Stimulated activated CD4-positive, alpha-beta T cell treated with anti-CD3 and anti-CD28 coated beads, TNF-alpha, amount 100 ng/mL, for 4 hours (primary cell): ENCODE data around the gene ZNF628.

Source experiments
- DNase-seq, 3 experiments: peaks; one replicate each; pipeline ENCODE4 v3.0.0-alpha.2; 2020; ENCODE audit warnings: low read depth in 3 of 3

Gene ZNF628

GRCh38 chr19:55465460-55466240, 10.8 kb upstream of the ZNF628 start:
- no peak for DNase-seq

- DNase-seq: no peak
These were observed 10.2 kb upstream of the ZNF628 start for GRCh38 chr19:55466241-55466614.

GRCh38 chr19:55467236-55468053, 9.0 kb upstream of the ZNF628 start:
- peak; percentile 31 to 56 (median 42) for DNase-seq

DNA sequence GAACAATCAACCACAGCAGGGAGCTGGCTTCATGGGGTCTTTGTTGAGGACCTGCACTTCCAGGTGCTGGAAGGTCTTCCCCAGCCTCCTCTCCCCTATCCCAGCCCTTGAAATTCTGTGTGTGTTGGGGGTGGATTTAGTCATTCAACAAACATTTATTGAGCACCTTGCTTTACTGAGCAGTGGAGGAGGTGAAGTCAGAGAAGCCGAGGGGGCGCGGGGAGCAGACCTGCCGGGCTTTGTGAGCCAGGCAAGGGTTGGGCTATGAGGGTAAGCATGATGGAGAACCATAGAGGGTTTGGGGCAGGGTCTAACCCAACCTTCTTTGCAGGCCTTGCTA, 8.4 kb upstream of the ZNF628 start:
- no peak for DNase-seq

- DNase-seq: no peak
These were observed 5.2 kb upstream of the ZNF628 start for GRCh38 chr19:55471266-55471665.

GRCh38 chr19:55472463-55472862, 4.0 kb upstream of the ZNF628 start:
- no peak for DNase-seq

DNA sequence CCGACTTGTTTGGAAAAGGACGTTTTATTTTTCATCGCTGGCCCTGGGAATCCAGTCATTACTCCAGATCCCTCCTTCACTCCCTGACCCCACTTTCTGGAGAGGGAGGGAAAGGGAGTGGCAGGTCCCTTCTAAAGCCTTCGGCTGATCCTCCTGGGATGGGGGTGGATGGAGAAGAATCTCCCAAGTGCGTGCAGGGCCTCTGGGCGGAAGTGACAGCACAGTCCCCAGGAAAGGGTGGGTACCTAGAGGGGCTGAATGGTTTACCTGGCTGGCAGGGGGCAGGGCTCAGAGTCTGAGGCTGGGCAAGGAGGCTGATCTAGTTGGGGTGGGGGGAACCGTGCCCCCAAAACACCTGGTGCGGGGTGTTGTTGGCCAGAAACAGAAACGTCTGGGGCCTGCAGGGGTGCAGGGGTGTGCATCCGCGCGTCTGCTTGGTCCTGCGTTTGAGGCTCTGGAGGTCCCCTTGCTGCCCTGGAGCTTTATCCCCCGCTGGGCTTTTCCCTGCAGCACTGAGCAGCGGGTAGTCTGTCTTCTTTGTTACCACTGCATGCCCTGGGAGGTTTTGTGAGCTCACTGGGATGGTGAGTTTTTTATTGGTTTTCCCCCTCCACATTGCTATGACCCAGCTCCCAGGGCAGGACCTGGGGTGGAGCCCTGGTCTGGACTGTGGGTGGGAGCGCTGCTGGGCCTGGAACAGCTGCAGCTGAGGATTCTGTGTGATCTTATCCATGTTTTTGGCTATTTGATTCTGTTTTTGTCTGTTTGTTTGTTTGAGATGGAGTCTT, 3.0 kb upstream of the ZNF628 start:
- no peak for DNase-seq

GRCh38 chr19:55474269-55475265, 1.9 kb upstream of the ZNF628 start:
- DNase-seq: no peak

DNA sequence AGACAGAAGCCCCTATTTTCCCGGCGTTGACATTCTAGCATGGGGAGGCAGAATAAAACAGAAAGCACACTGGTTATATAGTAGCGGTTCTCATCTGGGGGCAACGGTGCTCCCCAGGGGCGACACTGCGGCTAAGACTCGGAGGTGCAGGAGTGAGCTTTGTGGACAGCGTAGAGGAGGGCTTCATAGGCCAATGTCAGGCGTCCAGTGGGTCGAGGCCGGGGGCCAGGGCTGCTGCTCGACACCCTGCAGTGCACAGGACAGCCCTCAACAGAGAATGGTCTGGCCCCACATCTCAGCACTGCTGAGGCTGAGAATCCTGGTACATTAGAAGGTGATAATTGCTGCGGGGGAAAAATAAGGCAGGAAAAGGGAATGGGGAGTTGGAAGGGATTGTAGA, 1.5 kb downstream of the ZNF628 start:
- DNase-seq: no peak

DNA sequence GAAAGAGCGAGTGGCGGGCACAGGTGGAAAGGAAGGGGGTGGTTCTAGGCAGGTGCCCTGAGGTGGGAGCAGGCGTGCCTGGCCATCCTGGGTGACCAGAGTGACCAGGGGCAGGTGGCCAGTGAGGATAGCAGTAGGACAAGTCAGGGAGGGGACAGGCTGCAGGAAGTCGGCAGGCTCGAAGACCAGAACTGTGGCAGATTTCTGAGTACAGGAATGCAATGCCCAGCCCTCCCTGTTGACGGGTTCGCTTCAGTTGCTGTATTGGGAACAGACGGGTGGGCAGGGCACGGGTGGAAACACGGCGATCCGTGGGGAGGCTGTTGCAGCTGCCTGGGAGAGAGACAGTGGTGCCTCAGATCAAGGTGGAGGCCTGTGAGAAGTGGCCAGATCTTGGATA, 1.9 kb downstream of the ZNF628 start:
- DNase-seq: no peak

- no peak for DNase-seq
These were observed 2.6 kb downstream of the ZNF628 start for GRCh38 chr19:55479045-55479444.

DNA sequence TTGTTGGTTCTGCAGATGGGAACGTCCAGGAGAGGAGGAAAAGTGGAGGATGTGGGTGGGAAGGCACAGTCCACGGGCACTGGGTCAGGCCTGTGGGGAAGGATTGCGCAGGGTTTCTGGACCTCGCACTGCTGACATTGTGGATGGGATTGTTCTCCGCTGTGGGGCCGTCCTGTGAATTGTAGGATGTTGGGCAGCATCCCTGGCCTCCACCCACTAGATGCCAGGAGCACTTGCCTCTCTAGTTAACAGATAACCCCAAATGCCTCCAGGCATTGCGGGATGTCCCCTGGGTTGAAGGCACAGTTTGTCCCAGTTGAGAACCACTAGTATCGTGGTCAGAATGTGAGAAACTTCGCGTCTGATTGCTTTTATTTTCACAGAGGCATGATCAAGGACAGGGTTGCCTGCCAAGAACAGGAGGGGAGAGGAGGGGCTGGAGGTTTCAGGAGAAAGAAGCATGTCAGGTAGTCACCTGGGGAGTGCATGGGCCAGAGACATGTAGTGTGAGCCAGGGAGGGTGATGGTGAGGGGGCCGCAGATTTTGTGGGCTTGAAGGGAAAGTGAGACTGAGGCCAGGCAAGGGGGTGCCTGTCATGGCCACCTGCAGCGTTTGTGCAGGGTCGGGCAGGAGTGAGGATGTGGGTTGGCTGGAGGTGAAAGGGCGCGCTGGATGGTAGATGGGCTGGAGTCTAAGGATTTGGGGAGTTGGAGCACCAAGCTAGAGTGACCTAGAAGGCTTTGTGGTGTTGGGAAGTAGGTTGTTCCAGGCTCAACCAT, 3.2 kb downstream of the ZNF628 start:
- DNase-seq: no peak

- no peak for DNase-seq
These were observed 4.9 kb downstream of the ZNF628 start for GRCh38 chr19:55481148-55481793.

DNA sequence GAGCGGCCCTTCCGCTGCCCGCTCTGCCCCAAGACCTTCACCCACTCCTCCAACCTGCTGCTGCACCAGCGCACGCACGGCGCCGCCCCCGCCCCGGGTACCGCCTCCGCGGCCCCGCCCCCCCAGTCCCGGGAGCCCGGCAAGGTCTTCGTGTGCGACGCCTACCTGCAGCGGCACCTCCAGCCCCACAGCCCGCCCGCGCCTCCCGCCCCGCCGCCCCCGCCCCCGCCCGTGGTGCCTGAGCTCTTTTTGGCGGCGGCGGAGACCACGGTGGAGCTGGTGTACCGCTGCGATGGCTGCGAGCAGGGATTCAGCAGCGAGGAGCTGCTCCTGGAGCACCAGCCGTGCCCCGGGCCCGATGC, 5.4 kb downstream of the ZNF628 start:
- no peak for DNase-seq

DNA sequence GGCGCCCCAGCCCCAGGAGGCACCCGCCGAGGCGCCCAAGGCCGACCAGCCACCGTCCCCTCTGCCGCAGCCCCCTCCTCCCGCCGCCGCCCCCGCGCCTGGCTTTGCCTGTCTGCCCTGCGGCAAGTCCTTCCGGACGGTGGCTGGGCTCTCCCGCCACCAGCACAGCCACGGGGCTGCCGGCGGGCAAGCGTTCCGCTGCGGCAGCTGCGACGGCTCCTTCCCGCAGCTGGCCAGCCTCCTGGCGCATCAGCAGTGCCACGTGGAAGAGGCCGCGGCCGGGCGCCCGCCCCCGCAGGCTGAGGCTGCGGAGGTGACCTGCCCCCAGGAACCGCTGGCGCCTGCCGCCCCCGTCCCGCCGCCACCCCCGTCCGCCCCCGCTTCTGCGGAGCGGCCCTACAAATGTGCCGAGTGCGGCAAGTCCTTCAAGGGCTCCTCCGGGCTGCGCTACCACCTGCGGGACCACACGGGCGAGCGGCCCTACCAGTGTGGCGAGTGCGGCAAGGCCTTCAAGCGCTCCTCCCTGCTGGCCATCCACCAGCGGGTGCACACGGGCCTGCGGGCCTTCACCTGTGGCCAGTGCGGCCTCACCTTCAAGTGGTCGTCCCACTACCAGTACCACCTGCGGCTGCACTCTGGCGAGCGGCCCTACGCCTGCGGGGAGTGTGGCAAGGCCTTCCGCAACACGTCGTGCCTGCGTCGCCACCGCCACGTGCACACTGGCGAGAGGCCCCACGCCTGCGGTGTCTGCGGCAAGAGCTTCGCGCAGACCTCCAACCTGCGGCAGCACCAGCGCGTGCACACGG, 5.9 kb downstream of the ZNF628 start:
- DNase-seq: no peak

GRCh38 chr19:55482967-55483705, 6.7 kb downstream of the ZNF628 start:
- no peak for DNase-seq

DNA sequence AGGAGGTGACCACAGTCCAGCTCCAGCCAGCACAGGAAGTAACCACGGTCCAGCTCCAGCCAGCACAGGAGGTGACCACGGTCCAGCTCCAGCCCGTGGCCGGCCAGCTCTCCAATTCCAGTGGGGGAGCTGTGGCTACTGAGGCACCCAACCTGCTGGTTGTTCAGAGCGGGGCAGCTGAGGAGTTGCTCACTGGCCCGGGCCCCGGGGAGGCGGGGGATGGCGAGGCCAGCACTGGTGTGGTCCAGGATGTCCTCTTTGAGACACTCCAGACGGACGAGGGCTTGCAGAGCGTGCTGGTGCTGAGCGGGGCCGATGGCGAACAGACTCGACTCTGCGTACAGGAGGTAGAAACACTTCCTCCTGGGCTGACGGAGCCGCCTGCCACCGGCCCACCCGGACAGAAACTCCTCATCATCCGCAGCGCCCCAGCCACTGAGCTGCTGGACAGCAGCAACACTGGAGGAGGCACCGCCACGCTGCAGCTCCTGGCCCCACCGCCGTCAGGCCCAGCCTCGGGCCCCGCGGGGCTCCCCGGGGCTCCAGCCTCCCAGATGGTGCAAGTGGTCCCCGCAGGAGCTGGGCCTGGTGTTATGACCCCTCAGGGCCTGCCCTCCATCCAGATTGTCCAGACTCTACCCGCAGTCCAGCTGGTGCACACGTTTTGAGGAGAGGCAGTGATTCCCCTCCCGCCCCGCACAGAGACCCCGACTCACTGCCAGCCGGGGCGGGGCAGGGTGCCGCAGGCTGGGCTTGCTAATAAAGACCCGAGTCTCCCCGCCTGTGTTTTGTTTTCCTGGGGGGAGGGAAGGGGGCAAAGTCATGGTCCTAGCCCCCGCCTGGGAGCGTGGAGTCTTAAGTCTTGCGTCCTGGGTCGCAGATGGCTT, 7.5 kb downstream of the ZNF628 start:
- DNase-seq: no peak
